GM21360 (cell line): Measurements from ENCODE around the gene NFASC.

ENCODE experiments used
- ATAC-seq: cut with Tn5 transposase; IDR thresholded peaks from one replicate; pipeline ENCODE4 v1.9.1; 2021; ENCODE audit warnings: mild to moderate bottlenecking, moderate library complexity; ENCODE audit not compliant: unreplicated experiment

NFASC gene

DNA sequence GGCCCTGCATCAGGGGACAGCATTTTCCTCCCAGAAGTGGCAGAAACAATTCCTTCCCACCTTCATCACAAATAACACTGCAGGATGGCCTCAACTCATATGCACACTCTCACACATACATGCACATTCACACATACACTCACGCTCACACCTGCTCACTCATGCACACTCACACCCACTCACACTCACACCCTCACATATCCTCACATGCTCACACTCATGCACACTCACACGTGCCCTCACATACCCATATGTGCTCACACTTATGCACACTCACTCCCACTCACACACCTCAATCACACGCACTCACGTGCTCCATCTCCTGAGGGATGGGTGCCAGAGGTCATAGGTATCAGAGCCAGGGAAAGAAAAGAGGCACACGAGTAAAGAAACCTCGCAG is 77.1 kb downstream of the NFASC start:
- no peak for ATAC-seq

DNA sequence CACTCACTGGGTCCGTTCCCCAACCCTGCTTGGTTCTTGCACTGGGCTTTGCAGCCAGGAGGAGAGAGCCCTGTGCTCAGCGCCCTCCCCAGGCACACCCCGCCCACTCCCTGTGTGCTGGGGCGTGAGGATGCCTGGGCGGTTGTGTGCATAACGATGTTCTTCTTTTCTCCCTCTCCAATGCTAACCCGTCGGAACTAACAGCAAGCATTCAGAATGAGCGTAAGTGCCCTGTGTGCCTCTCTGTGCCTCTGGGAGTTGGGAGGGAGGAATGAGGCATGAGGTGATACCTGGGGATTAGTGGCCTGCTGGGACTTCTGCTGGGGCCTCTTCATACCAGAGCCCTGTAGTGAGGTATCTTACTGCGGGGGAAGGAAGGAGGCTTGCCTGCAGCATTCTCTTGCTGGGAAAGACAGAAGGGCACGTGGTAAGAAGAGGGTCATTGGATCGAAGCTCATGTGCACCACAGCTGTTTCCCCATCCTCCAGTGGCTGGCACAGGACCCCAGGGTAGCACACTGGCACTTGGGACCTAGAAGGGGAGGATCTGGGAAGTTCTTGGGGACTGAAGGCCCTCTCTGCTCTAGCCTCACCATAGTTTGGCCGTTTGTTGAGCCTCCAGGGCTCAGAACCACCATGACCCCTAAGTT is 79.8 kb downstream of the NFASC start:
- ATAC-seq = no peak

DNA sequence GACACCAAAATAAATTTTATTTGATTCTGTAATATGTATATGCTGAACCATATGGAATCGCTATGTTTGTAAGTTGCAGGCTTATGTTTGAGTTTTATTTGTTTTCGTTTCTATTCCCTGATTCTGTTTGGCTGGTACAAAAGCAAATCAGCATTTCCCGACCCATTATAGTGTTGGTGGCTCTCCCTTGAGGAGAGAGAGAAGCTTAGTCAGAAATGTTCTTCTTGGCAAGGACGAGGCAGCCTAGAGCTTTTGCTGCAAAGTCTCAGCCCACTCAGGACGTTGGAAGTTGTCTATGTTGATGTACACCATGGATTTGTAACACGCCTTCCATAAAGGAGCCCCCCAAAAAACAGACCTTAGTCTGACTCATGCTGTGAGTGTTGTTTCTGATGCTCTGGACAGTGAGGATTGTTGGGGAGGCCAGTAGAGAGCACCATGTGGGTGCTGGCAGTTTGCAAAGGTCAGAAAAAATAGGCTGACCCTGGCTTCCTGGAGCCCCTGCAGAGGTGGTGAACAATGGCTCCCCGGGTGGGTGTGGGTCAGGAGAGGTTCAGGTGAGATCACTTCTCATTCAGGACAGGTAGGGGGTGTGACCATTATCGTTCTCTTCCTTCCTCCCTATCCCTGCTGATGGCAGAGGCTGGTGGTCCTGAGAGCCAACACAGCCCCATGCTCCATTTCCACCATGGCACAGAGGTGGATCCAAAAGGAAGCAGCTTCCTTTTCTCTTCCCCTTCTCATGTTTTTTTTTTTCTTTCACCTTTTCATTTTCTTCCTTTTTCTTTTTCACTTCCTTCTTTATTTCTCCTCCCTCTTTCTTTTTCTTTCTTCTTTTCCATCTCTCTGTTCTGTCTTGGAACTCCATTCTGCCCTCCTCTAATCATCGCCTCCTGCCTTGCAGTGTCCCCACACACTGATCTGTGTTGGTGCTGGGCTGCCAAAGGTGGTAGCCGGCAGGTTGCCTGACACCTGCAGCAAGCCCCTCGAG is 88.0 kb downstream of the NFASC start:
- no peak for ATAC-seq

DNA sequence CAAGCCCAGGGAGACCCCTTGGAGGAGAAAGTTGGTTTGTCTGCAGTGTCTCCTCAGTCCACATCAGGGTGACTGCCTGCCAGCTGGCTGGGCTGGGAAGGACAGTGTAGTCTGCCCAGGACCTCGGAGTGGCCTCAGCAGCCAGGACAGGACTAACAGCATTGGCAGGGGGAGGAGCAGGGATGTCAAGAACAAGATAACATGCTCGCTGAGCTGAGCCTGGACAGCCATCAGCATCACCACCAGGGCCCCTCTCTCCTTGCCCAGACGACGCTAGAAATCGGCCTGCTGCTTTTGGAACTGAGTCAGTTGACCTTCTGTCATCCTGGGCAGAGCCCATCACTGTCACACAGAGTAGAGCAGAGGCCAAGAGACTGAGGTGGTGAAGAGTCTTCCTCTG is 88.7 kb downstream of the NFASC start:
- ATAC-seq = no peak

- no peak for ATAC-seq
These were observed 89.2 kb downstream of the NFASC start for GRCh38 chr1:204959836-204960235.

DNA sequence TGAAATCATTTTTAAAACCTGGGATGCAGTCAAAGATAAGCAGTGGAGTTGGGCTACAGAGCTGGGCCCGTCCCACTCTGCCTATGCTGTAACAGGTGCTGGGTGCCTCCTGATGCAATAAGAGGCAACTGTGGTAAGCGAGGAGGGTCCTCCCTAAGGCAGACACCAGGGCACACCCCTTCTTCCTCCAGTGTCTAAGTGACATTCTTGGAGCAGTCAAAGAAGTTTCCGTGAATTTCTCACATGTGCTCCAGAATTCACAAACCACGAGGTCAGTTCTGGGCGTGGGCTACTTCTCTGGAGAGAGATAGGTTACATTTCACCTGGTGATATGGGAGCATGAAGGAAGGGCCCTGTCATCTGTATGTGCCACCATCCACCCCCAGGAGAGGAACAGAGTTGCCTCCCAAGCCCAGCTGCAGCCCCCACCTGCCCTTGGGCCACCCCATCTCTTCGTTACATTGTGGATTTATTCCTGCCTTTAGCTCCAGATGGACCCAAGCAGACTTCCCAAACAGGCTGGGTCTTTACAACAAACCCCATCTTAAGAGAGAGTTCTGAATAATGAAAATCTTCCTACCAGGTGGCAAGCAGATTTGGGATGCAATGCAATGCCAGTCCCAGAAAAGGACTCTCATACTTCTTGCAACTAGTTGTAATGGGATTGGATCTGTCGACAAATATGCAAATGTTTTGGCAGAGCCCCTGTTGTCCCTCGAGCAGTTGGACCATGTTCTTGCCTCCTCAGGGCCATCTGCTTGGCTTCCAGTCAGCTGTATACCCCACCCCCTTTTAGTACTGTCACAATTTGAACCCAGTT is 89.9 kb downstream of the NFASC start:
- no peak for ATAC-seq

- no peak for ATAC-seq
These were observed 91.2 kb downstream of the NFASC start for GRCh38 chr1:204961765-204962419.

DNA sequence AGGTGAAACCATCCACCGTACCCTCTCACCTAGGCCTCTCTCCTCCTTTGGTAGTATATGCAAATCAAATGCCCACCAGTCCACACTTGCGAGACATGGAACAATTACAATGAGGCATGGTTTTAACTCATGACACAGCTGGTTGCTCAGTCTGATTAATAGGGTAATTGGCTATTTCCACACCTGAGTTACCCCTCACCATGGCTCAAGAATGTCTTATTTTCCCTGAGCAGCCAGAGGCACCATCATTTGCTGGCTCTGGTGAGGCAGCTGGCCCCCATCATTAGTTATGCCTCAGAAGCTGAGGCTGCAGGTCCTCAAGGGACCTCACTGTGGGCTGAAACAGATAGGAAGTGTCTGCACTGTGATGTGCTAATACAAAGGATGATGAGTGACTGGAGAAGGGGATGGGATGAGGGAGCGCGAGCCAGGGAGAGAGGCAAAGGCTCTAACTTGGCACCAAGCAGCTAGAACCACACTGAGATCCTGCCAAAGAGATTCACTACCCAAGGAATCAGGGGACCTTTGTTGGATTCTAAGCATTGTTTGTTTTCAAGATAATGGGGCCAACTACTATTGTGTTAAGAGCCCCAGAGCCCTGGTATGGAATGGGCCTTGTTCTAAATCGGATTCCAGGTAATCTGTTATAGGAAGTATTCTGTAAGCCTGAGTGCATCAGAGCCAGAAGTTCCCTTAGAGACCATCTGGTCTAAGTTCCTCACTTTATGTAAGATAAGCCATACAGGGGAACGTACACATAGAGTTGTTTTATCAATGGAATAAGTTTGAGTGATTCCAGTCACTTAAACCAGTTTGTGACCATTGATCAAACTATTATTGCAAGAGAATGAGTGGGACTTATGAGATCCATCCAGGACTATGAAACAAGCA is 92.3 kb downstream of the NFASC start:
- no peak for ATAC-seq

DNA sequence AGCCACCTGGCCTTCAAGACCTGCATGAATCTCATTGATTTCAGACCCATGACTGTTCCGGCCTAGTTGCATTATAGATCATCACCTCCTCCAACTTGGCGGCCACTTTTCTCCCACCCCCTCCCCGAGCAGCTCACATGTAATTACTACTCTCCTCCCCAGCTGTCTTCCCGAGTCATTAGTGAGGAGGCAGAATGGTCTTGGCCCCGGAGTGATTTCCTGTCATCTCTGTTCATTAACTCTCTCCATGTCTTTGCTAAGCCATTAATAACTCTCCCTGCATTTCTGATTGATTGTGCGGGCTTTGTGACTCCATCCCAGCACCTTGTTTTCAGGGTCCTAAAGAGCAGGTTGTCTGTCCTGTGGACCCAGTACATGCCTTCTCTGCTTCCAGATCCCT is 96.8 kb downstream of the NFASC start:
- no peak for ATAC-seq

DNA sequence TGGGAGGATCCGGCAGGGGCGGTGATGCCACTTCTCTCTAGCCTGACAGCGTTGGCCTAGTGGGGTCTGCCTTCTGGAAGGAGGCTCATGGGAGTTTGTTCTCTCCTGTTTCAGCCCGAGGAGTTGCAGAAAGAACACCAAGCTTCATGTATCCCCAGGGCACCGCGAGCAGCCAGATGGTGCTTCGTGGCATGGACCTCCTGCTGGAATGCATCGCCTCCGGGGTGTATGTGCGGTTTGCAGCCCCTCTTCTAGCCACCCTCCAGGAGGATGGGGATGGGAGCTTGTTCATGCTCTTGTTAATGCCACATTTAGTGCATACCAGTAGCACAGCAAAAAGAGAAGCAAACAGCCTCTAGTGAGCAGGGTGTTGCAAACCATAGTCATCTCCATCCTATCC is 97.5 kb downstream of the NFASC start:
- no peak for ATAC-seq

DNA sequence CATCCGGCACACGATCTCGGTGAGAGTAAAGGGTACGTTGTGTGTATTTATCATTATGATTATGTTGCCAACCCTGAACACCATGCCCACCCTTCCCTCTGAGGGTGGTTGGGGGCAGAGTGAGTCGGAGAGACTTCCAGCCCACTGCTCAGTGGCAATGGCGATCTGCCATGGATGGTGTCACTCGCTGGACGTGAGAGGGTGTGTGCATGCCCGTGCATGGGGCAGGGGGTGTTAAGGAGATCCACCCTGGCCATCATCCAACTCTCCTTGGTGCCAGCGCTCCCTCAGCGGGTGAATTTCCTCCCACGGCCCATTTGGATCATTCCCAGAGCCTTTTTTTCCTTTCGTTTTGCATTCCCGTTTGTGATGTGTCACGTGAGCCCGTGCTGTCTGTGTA is 98.3 kb downstream of the NFASC start:
- ATAC-seq = no peak

DNA sequence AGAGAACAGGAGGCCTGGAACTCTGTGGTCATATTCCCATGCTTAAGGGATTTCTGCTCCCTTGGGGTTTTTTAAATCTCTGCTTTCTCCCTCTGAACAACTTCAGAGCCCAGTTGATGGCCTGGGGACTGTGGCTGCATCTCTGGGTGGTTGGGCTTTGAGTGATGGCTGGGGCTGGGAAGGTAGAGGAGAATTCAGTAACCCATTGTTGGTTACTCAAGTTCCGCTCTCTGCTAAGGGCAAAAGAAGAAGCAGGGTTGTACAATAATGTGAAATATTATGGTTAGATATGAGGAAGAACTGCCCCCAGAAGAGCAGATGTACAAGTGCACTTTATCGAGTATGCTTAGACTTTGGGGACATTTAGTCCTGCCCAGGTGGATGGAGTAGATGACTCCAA is 100.3 kb downstream of the NFASC start:
- no peak for ATAC-seq

- ATAC-seq = no peak
These were observed 101.1 kb downstream of the NFASC start for GRCh38 chr1:204971517-204972336.

DNA sequence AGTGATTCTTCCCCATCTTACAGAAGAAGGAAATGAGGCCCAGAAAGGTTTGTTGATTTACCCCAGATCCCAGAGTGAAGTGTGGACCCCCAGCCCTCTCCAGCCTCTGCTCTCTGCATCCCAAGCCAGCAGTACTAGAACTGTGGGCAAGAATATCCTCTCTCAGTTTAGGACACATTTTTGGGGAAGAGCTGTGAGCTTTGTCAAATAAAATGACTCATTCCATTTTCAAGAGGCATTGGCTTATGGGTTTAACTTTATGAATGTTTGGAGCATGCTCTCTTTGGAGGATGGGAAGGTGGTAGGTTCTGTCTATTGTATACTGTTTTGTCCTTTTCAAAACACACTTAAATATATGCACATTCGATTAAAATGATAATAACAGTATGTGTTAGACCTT is 101.8 kb downstream of the NFASC start:
- ATAC-seq = no peak

DNA sequence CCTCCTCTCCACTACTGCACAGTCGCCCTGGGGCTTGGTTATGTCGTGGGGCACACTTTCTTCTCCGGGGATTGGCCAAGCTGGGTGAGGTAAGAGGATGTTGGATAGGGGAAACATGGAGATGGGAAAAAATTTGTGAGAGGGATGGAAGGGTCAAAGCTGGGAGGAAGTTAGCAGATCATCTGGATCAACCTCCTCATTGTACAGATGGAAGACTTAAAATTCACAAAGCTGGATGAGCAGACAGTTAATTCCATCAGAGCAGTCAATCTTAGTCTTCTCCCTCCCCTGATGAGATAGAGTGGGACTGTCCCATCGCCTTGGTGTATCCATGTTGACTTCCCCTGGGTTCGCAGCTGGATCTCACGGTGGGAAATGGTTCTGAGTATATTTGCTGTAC is 102.8 kb downstream of the NFASC start:
- ATAC-seq = no peak

- ATAC-seq = no peak
These were observed 103.7 kb downstream of the NFASC start for GRCh38 chr1:204974327-204974726.

- ATAC-seq = no peak
These were observed 104.4 kb downstream of the NFASC start for GRCh38 chr1:204975021-204975420.

GRCh38 chr1:204975568-204976235 is 105.0 kb downstream of the NFASC start:
- no peak for ATAC-seq
